ENCODE data around the gene OR4D10. TPM values are rescaled to one million over a fixed set of nuclear protein-coding genes. Genes with fewer than 3 reads are reported as not detected.
A peak's percentile ranks its signal among the peaks of the same experiment; 100 is the strongest.

The OR4D10 gene
- total and polyA plus RNA-seq, 9 of the 15 experiments (the other 6 are each of a cell fraction or from before 2014, with no cell fraction given): not detected

DNA sequence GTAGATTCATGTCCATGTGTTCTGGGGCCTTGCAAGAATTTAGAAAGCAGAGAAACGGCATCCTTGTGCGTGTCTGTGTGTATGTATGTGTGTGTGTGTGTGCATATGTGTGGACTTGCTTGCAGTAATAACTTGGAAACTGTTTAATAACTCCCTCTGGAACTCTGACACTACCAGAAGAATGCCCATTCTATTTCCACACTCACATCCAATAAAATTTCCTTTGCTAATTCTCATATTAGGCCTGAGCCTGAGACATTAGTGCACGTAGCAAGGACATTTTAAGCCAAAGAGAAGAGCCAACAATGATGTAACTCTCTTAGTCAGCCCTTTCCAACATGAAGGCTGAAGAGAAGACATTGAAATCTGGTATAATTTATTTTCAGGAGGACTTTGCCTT lies 13.2 kb upstream of the OR4D10 start:
- no peak overlapping the region for H2AFZ ChIP-seq (ENCODE audit: low read depth, low read length)
- H3K9ac ChIP-seq (ENCODE audit: insufficient read depth in 1 of 2, low read depth in 2 of 2, low read length in 2 of 2): no peak overlapping the region
- TF ChIP-seq MCM2 (IDR thresholded peaks at IDR 0.05; ENCODE audit: low read depth): no peak
- ChIA-PET POLR2A (no interaction called here), CTCF (ENCODE audit: low intra/inter-chr PET ratio) (no interaction called here)
- no peak for ATAC-seq
- H3K27me3 ChIP-seq (ENCODE audit: control insufficient read depth in 2 of 2, insufficient read depth in 2 of 2, low read length in 2 of 2): peaks cover 7 to 11% of the 10 kb centered on the region in 2 experiments
- no peak overlapping the region for H3K4me3 ChIP-seq
- intact Hi-C loops (cut with micrococcal nuclease) (no loop called here), in situ Hi-C loops (cut with MboI) (no loop called here)
- WGBS (ENCODE audit: insufficient coverage, low coverage, missing lambda C conversion rate): 4% methylated on average over 3 of the region's 3 CpGs
- H3K4me1 ChIP-seq (replicated peaks in 1 of 2; ENCODE audit: control insufficient read depth in 2 of 2, insufficient read depth in 2 of 2, low read length in 2 of 2): no peaks in the 10 kb centered on the region
- no peaks in the 10 kb centered on the region for H4K20me1 ChIP-seq (replicated peaks; ENCODE audit: control insufficient read depth, insufficient read depth, low read length)
- H3K79me2 ChIP-seq (ENCODE audit: control insufficient read depth, insufficient read depth, low read length): no peaks in the 10 kb centered on the region
- H3K4me2 ChIP-seq (ENCODE audit: insufficient read depth, low read length): no peak overlapping the region
- DNase-seq (ENCODE audit: extremely low read depth in 1 of 4, low spot score in 3 of 4): no peak
- H3K36me3 ChIP-seq (ENCODE audit: control insufficient read depth, insufficient read depth, low read length): no peaks in the 10 kb centered on the region
- no peak overlapping the region for H3K27ac ChIP-seq (ENCODE audit: extremely low read depth, low read depth, low read length)
- BruUV-seq (replicated peaks): no TSS peak
- H3K9me1 ChIP-seq (ENCODE audit: control insufficient read depth, insufficient read depth, low read length): no peaks in the 10 kb centered on the region
- no peak for FAIRE-seq
- no peaks in the 10 kb centered on the region for H3K9me3 ChIP-seq (replicated peaks; ENCODE audit: control insufficient read depth, insufficient read depth, low read depth, low read length)

- Histone ChIP-seq H3K4me3 (no peak overlapping the region), H3K9me1 (ENCODE audit: control insufficient read depth, insufficient read depth, low read length) (no peaks in the 10 kb centered on the region), H2AFZ (ENCODE audit: low read depth, low read length) (no peak overlapping the region), H3K4me1 (replicated peaks in 1 of 2; ENCODE audit: control insufficient read depth in 2 of 2, insufficient read depth in 2 of 2, low read length in 2 of 2) (no peaks in the 10 kb centered on the region), H3K36me3 (ENCODE audit: control insufficient read depth, insufficient read depth, low read length) (no peaks in the 10 kb centered on the region), H3K9me3 (replicated peaks; ENCODE audit: control insufficient read depth, insufficient read depth, low read depth, low read length) (no peaks in the 10 kb centered on the region), H4K20me1 (replicated peaks; ENCODE audit: control insufficient read depth, insufficient read depth, low read length) (no peaks in the 10 kb centered on the region), H3K9ac (ENCODE audit: insufficient read depth in 1 of 2, low read depth in 2 of 2, low read length in 2 of 2) (no peak overlapping the region), H3K27me3 (ENCODE audit: control insufficient read depth in 2 of 2, insufficient read depth in 2 of 2, low read length in 2 of 2) (peaks cover 0 to 7% of the 10 kb centered on the region in 2 experiments; a peak in 3 of 5 replicates), H3K79me2 (ENCODE audit: control insufficient read depth, insufficient read depth, low read length) (no peaks in the 10 kb centered on the region), H3K27ac (ENCODE audit: extremely low read depth, low read depth, low read length) (no peak overlapping the region), H3K4me2 (ENCODE audit: insufficient read depth, low read length) (no peak overlapping the region)
- intact Hi-C loops (cut with micrococcal nuclease) (no loop called here), in situ Hi-C loops (cut with MboI) (no loop called here)
- no TSS peak for BruUV-seq (replicated peaks)
- TF ChIP-seq SAP30 (IDR thresholded peaks at IDR 0.05; ENCODE audit: borderline replicate concordance, insufficient read depth, low read depth, low read length, poor library complexity, severe bottlenecking) (no peak), TAF9B (IDR thresholded peaks at IDR 0.05; ENCODE audit: partially characterized antibody) (no peak), ZBTB1 (CRISPR knock-in tag; IDR thresholded peaks at IDR 0.05; ENCODE audit: borderline replicate concordance, low read depth) (no peak), FUS (optimal IDR thresholded peaks at IDR 0.05; ENCODE audit: low read depth, low read length) (no peak), XRCC4 (IDR thresholded peaks at IDR 0.05; ENCODE audit: extremely low read depth, insufficient read depth, insufficient read length) (no peak), SPI1 (IDR thresholded peaks at IDR 0.05; ENCODE audit: borderline replicate concordance, low read depth, low read length) (no peak), RBM34 (IDR thresholded peaks at IDR 0.05; ENCODE audit: borderline replicate concordance, insufficient read depth, low read length) (no peak), HNRNPUL1 (IDR thresholded peaks at IDR 0.05; ENCODE audit: low read length) (no peak)
- TF ChIP-seq, protein P1, sequence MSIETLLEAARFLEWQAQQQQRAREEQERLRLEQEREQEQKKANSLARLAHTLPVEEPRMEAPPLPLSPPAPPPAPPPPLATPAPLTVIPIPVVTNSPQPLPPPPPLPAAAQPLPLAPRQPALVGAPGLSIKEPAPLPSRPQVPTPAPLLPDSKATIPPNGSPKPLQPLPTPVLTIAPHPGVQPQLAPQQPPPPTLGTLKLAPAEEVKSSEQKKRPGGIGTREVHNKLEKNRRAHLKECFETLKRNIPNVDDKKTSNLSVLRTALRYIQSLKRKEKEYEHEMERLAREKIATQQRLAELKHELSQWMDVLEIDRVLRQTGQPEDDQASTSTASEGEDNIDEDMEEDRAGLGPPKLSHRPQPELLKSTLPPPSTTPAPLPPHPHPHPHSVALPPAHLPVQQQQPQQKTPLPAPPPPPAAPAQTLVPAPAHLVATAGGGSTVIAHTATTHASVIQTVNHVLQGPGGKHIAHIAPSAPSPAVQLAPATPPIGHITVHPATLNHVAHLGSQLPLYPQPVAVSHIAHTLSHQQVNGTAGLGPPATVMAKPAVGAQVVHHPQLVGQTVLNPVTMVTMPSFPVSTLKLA (conservative IDR thresholded peaks at IDR 0.05): no peak
- ChIA-PET POLR2A (no interaction called here), CTCF (ENCODE audit: low intra/inter-chr PET ratio) (interaction anchor here (0.6 kb wide), 1 partner anchor 206 kb away, joined by 3 read pairs; no protein-coding TSS in a partner anchor)
- ATAC-seq (peak; percentile 38; the same call in 1 of the 3 replicates), DNase-seq (ENCODE audit: extremely low read depth in 1 of 4, low spot score in 3 of 4) (no peak), FAIRE-seq (no peak)
- 1% methylated on average over 5 of the region's 5 CpGs for WGBS (ENCODE audit: insufficient coverage, low coverage, missing lambda C conversion rate)
Observed at GRCh38 chr11:59463190-59463641, 9.9 kb upstream of the OR4D10 start.
